ENCODE data around the gene MAB21L4. TPM values are rescaled to one million over a fixed set of nuclear protein-coding genes. Genes with fewer than 3 reads are reported as not detected.

MAB21L4 gene
- total and polyA plus RNA-seq, 10 donors = 0.04 to 0.70 (median 0.23) TPM; not detected in 6

DNA sequence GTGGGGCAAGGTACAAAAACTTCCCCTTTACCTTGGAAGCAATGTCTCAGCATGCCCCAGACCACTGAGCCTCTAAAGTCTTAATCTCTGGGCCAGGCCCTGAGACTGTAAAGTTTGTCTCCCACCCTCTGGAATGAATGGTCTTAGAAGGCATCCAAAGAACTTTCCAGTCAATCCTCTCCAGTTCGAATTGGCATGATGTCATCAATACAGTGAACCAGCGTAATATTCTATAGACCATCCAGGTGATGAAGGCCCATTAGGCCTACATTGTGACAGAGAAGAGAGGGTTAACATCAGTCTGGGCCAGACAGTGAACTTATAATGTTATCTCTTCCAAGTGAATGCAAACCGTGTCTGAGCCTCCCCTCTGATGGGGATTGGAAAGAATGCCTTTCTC lies 11.2 kb downstream of the MAB21L4 start:
- H3K27me3 ChIP-seq (replicated peaks in 1 of 7) = no peaks in the 10 kb centered on the region
- H3K36me3 ChIP-seq = no peaks in the 10 kb centered on the region
- H3K4me3 ChIP-seq = no peak overlapping the region
- no peak for TF ChIP-seq POLR2A (IDR thresholded peaks at IDR 0.05)
- TF ChIP-seq, protein P1, sequence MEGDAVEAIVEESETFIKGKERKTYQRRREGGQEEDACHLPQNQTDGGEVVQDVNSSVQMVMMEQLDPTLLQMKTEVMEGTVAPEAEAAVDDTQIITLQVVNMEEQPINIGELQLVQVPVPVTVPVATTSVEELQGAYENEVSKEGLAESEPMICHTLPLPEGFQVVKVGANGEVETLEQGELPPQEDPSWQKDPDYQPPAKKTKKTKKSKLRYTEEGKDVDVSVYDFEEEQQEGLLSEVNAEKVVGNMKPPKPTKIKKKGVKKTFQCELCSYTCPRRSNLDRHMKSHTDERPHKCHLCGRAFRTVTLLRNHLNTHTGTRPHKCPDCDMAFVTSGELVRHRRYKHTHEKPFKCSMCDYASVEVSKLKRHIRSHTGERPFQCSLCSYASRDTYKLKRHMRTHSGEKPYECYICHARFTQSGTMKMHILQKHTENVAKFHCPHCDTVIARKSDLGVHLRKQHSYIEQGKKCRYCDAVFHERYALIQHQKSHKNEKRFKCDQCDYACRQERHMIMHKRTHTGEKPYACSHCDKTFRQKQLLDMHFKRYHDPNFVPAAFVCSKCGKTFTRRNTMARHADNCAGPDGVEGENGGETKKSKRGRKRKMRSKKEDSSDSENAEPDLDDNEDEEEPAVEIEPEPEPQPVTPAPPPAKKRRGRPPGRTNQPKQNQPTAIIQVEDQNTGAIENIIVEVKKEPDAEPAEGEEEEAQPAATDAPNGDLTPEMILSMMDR (IDR thresholded peaks at IDR 0.05 in 8 of 11, conservative IDR thresholded peaks at IDR 0.05 in 3 of 11) = no peak
- TF ChIP-seq POLR2AphosphoS5 (IDR thresholded peaks at IDR 0.05) = no peak
- H3K27ac ChIP-seq = no peak overlapping the region
- H3K9me3 ChIP-seq = no peaks in the 10 kb centered on the region
- intact Hi-C loops (cut with DNase I; ENCODE audit: low total_unique reads) = no loop called here
- 79 to 94% (median 86%) methylated on average over 3 of the region's 3 CpGs for WGBS, 5 donors
- no peak for DNase-seq
- no peaks in the 10 kb centered on the region for H3K4me1 ChIP-seq

DNA sequence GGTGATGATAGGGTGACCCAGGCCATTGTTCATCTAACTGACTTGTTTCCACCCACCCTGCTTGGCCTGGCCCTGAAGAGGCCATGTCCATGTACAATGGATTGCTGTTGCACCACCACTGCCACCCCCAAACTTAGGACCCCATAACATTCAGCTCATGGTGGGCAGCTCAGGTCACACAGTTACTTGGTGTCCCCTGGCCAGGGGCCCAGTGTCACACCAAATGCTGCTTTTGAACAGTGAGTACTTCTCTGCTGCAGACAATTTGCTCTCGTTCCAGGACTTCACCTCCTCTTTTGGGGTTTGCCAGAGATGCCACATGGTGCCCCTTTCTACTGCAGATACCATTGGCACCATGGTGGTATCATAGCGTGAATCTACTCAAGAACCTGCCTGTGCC lies 11.7 kb downstream of the MAB21L4 start:
- Histone ChIP-seq H3K27ac (no peak overlapping the region), H3K36me3 (no peaks in the 10 kb centered on the region), H3K27me3 (replicated peaks in 1 of 7) (no peaks in the 10 kb centered on the region), H3K4me1 (no peaks in the 10 kb centered on the region), H3K9me3 (no peaks in the 10 kb centered on the region), H3K4me3 (no peak overlapping the region)
- intact Hi-C loops (cut with DNase I; ENCODE audit: low total_unique reads) = no loop called here
- peak; percentile 43 for DNase-seq
- 85 to 100% (median 89%) methylated on average over 2 of the region's 2 CpGs for WGBS, 5 donors
- TF ChIP-seq, protein P1 (IDR thresholded peaks at IDR 0.05 in 8 of 11, conservative IDR thresholded peaks at IDR 0.05 in 3 of 11) = no peak
- TF ChIP-seq POLR2A (IDR thresholded peaks at IDR 0.05) (no peak), POLR2AphosphoS5 (IDR thresholded peaks at IDR 0.05) (no peak)

DNA sequence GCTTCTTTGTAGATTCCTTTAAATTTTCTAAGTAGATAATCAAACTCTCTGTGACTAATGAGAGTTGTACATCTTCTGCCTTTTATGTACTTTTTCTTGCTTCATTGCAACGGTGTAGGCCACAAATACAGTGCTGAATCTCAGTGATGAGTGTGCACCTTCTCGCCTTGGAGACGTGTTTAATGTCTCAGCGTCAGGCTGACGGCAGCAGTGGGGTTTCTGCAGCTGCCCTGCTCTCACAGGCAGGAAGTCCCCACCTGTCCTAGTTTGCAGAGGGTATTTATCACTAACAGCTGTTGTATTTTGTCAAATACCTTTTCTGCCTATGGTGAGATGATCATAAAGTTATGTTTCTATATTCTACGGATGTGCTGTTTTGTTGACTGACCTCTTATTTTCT lies 14.0 kb downstream of the MAB21L4 start:
- DNase-seq = peak; percentile 14
- Histone ChIP-seq H3K4me1 (peaks cover 0 to 6% (median 2%) of the 10 kb centered on the region in 6 donors), H3K27me3 (replicated peaks in 1 of 7) (no peaks in the 10 kb centered on the region), H3K36me3 (no peaks in the 10 kb centered on the region), H3K4me3 (no peak overlapping the region), H3K9me3 (no peaks in the 10 kb centered on the region), H3K27ac (no peak overlapping the region)
- 59 to 69% (median 62%) methylated on average over 6 of the region's 6 CpGs for WGBS, 5 donors
- intact Hi-C loops (cut with DNase I; ENCODE audit: low total_unique reads) = no loop called here
- TF ChIP-seq POLR2A (IDR thresholded peaks at IDR 0.05) (no peak), POLR2AphosphoS5 (IDR thresholded peaks at IDR 0.05) (no peak)
- TF ChIP-seq, protein P1 (IDR thresholded peaks at IDR 0.05 in 8 of 11, conservative IDR thresholded peaks at IDR 0.05 in 3 of 11) = no peak

DNA sequence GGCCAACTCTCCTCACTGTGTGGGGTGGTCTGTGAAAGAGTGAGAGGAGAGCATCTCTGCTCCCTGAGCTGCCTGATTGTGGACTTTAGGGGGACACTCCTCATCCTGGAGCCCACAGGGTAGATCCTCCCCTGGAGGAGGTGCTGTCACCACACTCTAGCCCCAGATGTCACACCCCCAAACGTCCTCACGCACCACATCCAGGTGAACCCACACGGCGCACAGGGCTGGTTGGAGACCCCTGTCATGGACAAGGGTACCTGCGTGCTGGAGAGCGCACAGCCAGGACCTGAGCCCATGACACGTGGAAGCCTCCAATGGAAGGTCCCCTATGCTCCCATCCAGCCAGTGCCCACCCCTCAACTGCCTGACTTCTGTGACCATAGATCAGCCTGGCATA lies 16.9 kb downstream of the MAB21L4 start:
- Histone ChIP-seq H3K4me1 (peaks cover 0 to 20% (median 8%) of the 10 kb centered on the region in 6 donors), H3K27ac (no peak overlapping the region), H3K9me3 (no peaks in the 10 kb centered on the region), H3K27me3 (replicated peaks in 1 of 7) (no peaks in the 10 kb centered on the region), H3K36me3 (no peaks in the 10 kb centered on the region), H3K4me3 (no peak overlapping the region)
- peak; percentile 61 for DNase-seq
- no peak for TF ChIP-seq POLR2A (IDR thresholded peaks at IDR 0.05)
- TF ChIP-seq, protein P1 (IDR thresholded peaks at IDR 0.05 in 8 of 11, conservative IDR thresholded peaks at IDR 0.05 in 3 of 11) = no peak
- TF ChIP-seq POLR2AphosphoS5 (IDR thresholded peaks at IDR 0.05) = no peak
- WGBS, 5 donors = 65 to 94% (median 79%) methylated on average over 7 of the region's 7 CpGs
- intact Hi-C loops (cut with DNase I; ENCODE audit: low total_unique reads) = no loop called here
